ENCODE measurements around the gene SMIM32.

- TF ChIP-seq CTCF (IDR thresholded peaks at IDR 0.05) (no peak), POLR2AphosphoS5 (IDR thresholded peaks at IDR 0.05) (no peak), EP300 (IDR thresholded peaks at IDR 0.05) (no peak), POLR2A (IDR thresholded peaks at IDR 0.05) (no peak)
These were observed 16.5 kb upstream of the SMIM32 start for GRCh38 chr5:136209346-136209910.
